ENCODE data around the gene AK1.

GRCh38 chr9:127873223-127873691 lies 4.2 kb downstream of the AK1 start:
- TF ChIP-seq, protein P1, sequence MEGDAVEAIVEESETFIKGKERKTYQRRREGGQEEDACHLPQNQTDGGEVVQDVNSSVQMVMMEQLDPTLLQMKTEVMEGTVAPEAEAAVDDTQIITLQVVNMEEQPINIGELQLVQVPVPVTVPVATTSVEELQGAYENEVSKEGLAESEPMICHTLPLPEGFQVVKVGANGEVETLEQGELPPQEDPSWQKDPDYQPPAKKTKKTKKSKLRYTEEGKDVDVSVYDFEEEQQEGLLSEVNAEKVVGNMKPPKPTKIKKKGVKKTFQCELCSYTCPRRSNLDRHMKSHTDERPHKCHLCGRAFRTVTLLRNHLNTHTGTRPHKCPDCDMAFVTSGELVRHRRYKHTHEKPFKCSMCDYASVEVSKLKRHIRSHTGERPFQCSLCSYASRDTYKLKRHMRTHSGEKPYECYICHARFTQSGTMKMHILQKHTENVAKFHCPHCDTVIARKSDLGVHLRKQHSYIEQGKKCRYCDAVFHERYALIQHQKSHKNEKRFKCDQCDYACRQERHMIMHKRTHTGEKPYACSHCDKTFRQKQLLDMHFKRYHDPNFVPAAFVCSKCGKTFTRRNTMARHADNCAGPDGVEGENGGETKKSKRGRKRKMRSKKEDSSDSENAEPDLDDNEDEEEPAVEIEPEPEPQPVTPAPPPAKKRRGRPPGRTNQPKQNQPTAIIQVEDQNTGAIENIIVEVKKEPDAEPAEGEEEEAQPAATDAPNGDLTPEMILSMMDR (conservative IDR thresholded peaks at IDR 0.05; ENCODE audit: low read depth, low read length) = no peak
- no peak for TF ChIP-seq EZH2 (IDR thresholded peaks at IDR 0.05; ENCODE audit: borderline replicate concordance, low read depth, low read length, poor library complexity, severe bottlenecking)
